Aorta (tissue), 5 donors: ENCODE measurements around the gene CFAP46. TPM values are rescaled to one million over a fixed set of nuclear protein-coding genes. Genes with fewer than 3 reads are reported as not detected.
A peak's percentile ranks its signal among the peaks of the same experiment; 100 is the strongest.

Experiments used
- ATAC-seq: fragments of 200-7000 bp; cut with Tn5 transposase; one replicate; pipeline ENCODE4 v1.9.1; 2022; ENCODE audit warnings: moderate library complexity; ENCODE audit not compliant: low FRiP score
- DNase-seq, 2 donors: peaks; one replicate each; pipeline ENCODE4 v3.0.0-alpha.2; 2020
- H3K27ac ChIP-seq, 2 donors: one replicate each; pipeline ENCODE4 v1.5.1; 2013; ENCODE audit warnings: low read length in 2 of 2, mild to moderate bottlenecking in 2 of 2, moderate library complexity in 2 of 2, control low read depth in 1 of 2, inconsistent platforms in 1 of 2, low read depth in 1 of 2
- H3K27me3 ChIP-seq, 2 donors: one replicate each; pipeline ENCODE4 v1.6.1; 2013; ENCODE audit warnings: control low read depth in 1 of 2, low read length in 1 of 2, mild to moderate bottlenecking in 1 of 2, moderate library complexity in 1 of 2; ENCODE audit not compliant: insufficient read depth in 2 of 2, control insufficient read depth in 1 of 2
- H3K36me3 ChIP-seq, 2 donors: one replicate each; pipeline ENCODE4 v1.6.1; 2013; ENCODE audit warnings: control low read depth in 1 of 2, low read length in 1 of 2, mild to moderate bottlenecking in 1 of 2; ENCODE audit not compliant: insufficient read depth in 2 of 2, control insufficient read depth in 1 of 2
- H3K4me1 ChIP-seq, 2 donors: one replicate each; pipeline ENCODE4 v1.6.1; 2013; ENCODE audit warnings: low read length in 2 of 2, control low read depth in 1 of 2, mild to moderate bottlenecking in 1 of 2, moderate library complexity in 1 of 2; ENCODE audit not compliant: insufficient read depth in 2 of 2, control insufficient read depth in 1 of 2
- H3K4me3 ChIP-seq, 2 donors: one replicate each; pipeline ENCODE4 v1.5.1; 2013; ENCODE audit warnings: low read length in 2 of 2, control low read depth in 1 of 2, mild to moderate bottlenecking in 1 of 2
- H3K9me3 ChIP-seq: one replicate; pipeline ENCODE4 v1.6.1; 2013; ENCODE audit warnings: mild to moderate bottlenecking, low read length; ENCODE audit not compliant: control insufficient read depth
- WGBS, 2 donors: extraction: QIAGEN DNeasy Blood & Tissue Kit; methylation state at CpG; one replicate each; pipeline ENCODE4 v1.1.7; 2013; 5-methylcytosine and 5-hydroxymethylcytosine counted together
- intact Hi-C, 2 donors: fragments of 100-400 bp; cut with DNase I; formaldehyde crosslinking; loops; one replicate each; pipeline versions ENCODE4 v1.14.2 to v1.15.0; 2022
- polyA plus RNA-seq, 2 donors: library from polyadenylated mRNA; stranded (reverse); fragments of 200-250 nt; gene quantifications; one replicate each; pipeline ENCODE4 v1.2.3, GENCODE V29; 2013
- total RNA-seq, 2 donors: library from RNA; stranded (reverse); fragmentation: NEBNext Ultra II Directional; extraction: Animal tissue kit (Norgen Biotek cat#: 25700); gene quantifications; one replicate each; pipeline ENCODE4 v1.2.1, GENCODE V29; 2021
- donor health status: healthy with polysubstance abuse.
- donor health status: Bipolar disorder and iron deficiency.
- donor health status: DM: no; HTN: no; CAD: no.
- donor health status: DM: no; HTN: no; CAD: no.
- donor health status: DM: yes; HTN: yes; CAD: no.

CFAP46 gene
- total and polyA plus RNA-seq, 4 donors = 0.42 TPM; not detected in 3

DNA sequence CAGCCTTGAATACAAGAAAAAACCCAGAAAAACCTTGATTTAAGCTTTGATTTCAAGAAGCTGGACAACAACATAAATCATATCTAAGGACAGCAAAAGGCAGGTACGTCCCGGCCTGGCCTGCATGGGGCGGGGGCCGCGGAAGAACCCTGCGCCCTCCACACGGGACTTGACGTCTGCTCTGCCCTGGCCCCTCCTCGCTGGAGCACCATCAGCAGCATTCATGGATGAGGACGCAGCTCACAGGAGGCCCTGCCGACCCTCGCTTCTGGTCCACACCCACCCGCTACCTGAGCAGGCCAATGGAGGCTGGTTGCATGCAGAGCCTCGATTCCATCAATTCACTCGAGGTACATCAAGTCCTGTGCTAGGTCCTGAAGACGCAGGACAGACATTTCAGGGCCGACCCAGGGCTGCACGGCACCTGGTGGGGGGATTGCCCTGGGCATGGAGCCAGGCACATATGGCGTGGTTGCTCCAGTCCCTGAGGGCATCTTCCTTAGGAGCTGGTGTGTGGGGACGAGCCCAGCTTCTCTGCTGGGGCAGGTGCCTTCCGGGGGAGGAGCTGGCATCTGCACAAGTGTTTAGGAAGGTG lies 93.3 kb downstream of the CFAP46 start:
- peak; percentile 26 to 57 for DNase-seq

GRCh38 chr10:132848291-132848701 lies 94.1 kb downstream of the CFAP46 start:
- Histone ChIP-seq H3K9me3 (no peaks in the 10 kb centered on the region), H3K27ac (no peak overlapping the region), H3K36me3 (no peaks in the 10 kb centered on the region), H3K4me3 (no peak overlapping the region), H3K4me1 (no peaks in the 10 kb centered on the region), H3K27me3 (no peaks in the 10 kb centered on the region)
- 1 to 2% methylated on average over 12 of the region's 12 CpGs for WGBS, 2 donors
- peak; percentile 18 to 44 for DNase-seq
- intact Hi-C loops = no loop called here
- ATAC-seq = no peak

More for the DNA sequence above, 93.3 kb downstream of the CFAP46 start:
- intact Hi-C loops = no loop called here
- H3K4me1 ChIP-seq = no peaks in the 10 kb centered on the region
- no peak overlapping the region for H3K4me3 ChIP-seq
- no peak for ATAC-seq
- no peak overlapping the region for H3K27ac ChIP-seq
- 91% methylated on average over 21 of the region's 21 CpGs for WGBS, 2 donors
- H3K9me3 ChIP-seq = no peaks in the 10 kb centered on the region
- H3K36me3 ChIP-seq = no peaks in the 10 kb centered on the region
- H3K27me3 ChIP-seq = no peaks in the 10 kb centered on the region

- no peaks in the 10 kb centered on the region for H3K36me3 ChIP-seq
- H3K9me3 ChIP-seq = peaks cover 3% of the 10 kb centered on the region
- no peak overlapping the region for H3K4me3 ChIP-seq
- H3K4me1 ChIP-seq = no peaks in the 10 kb centered on the region
- WGBS, 2 donors = 7 to 9% methylated on average over 17 of the region's 17 CpGs
- DNase-seq = peak in 1 of 2 donors; percentile 55
- no peaks in the 10 kb centered on the region for H3K27me3 ChIP-seq
- H3K27ac ChIP-seq = no peak overlapping the region
- intact Hi-C loops = no loop called here
- ATAC-seq = no peak
These were observed 94.5 kb downstream of the CFAP46 start for GRCh38 chr10:132847856-132848255.

DNA sequence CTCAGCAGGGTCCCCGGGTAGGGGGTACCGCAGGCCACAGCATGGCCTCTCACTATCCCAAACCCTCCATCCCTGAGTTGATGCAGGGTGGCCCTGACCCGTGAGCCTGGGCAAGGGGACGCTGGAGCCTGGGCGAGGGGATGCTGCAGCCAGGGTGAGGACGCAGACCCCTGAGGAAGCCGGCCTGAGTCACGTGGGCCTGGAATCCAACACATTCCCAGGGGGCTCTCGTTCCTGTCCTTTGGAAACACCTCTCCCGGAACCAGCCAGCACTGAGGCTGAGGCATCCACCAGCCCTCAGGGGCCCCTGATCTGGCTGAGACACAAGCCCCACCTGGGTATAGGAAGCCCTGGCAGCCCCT lies 95.0 kb downstream of the CFAP46 start:
- Histone ChIP-seq H3K9me3 (peaks cover 3% of the 10 kb centered on the region), H3K27me3 (no peaks in the 10 kb centered on the region), H3K36me3 (no peaks in the 10 kb centered on the region), H3K4me1 (no peaks in the 10 kb centered on the region), H3K27ac (no peak overlapping the region), H3K4me3 (no peak overlapping the region)
- ATAC-seq (no peak), DNase-seq (peak in 1 of 2 donors; percentile 17)
- intact Hi-C loops = no loop called here
- 69 to 70% methylated on average over 10 of the region's 10 CpGs for WGBS, 2 donors

DNA sequence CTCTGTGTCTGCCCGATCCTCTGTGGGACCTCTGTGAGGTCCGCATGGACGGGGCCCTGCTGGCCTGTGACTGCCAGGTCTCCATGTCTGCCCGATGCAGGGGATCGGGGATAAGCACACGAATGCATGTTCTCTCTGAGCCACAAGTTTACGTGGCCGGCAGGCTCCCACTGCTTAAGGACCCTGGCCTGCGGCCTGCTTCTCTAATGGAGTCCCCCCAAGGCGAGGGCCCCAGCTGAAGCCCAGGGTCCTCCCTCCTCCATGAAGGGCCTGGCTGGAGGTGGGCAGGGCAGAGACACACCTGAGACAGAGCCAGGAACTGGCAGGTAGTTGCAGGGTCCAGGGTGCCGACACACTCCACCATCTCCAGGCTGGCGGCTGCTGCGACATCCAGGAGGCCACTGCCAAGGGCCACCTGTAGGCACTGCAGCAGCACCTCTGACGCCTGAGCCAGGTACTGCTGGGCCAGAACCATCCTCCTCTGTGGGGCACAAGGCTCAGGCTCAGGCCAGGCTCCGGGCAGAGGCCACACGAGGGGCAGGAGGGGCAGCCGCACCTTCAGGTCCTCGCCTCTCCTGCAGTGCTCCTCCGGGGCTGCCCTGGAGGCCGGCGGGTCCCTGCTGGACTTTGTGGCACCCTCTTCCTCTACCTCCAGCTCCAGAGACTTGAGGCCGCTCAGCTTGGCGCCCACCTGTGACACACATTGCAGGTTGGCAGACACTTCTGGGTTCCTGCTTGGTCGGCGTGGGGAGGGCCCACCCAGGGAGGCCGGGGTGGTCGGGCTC lies 95.5 kb downstream of the CFAP46 start:
- WGBS, 2 donors = 93 to 95% methylated on average over 23 to 27 of the region's 27 CpGs
- intact Hi-C loops = no loop called here
- H3K27me3 ChIP-seq = no peaks in the 10 kb centered on the region

GRCh38 chr10:132845780-132846595 lies 96.4 kb downstream of the CFAP46 start:
- no peak overlapping the region for H3K4me3 ChIP-seq
- DNase-seq (peak; percentile 33 to 63), ATAC-seq (no peak)
- peaks cover 11% of the 10 kb centered on the region for H3K9me3 ChIP-seq
- intact Hi-C loops = no loop called here
- no peaks in the 10 kb centered on the region for H3K4me1 ChIP-seq
- no peaks in the 10 kb centered on the region for H3K36me3 ChIP-seq
- 88 to 90% methylated on average over 33 of the region's 33 CpGs for WGBS, 2 donors
- no peaks in the 10 kb centered on the region for H3K27me3 ChIP-seq
- H3K27ac ChIP-seq = no peak overlapping the region

More for the DNA sequence above, 95.5 kb downstream of the CFAP46 start:
- DNase-seq = peak; percentile 33 to 62
- Histone ChIP-seq H3K4me3 (no peak overlapping the region), H3K27ac (no peak overlapping the region), H3K9me3 (peaks cover 5% of the 10 kb centered on the region), H3K4me1 (no peaks in the 10 kb centered on the region), H3K36me3 (no peaks in the 10 kb centered on the region)
- no peak for ATAC-seq

- no peaks in the 10 kb centered on the region for H3K4me1 ChIP-seq
- peaks cover 11% of the 10 kb centered on the region for H3K9me3 ChIP-seq
- H3K27me3 ChIP-seq = no peaks in the 10 kb centered on the region
- intact Hi-C loops = no loop called here
- WGBS, 2 donors = 85 to 87% methylated on average over 15 of the region's 15 CpGs
- H3K27ac ChIP-seq = no peak overlapping the region
- H3K4me3 ChIP-seq = no peak overlapping the region
- ATAC-seq (no peak), DNase-seq (peak; percentile 21 to 66)
- H3K36me3 ChIP-seq = no peaks in the 10 kb centered on the region
These were observed 97.3 kb downstream of the CFAP46 start for GRCh38 chr10:132845041-132845551.

DNA sequence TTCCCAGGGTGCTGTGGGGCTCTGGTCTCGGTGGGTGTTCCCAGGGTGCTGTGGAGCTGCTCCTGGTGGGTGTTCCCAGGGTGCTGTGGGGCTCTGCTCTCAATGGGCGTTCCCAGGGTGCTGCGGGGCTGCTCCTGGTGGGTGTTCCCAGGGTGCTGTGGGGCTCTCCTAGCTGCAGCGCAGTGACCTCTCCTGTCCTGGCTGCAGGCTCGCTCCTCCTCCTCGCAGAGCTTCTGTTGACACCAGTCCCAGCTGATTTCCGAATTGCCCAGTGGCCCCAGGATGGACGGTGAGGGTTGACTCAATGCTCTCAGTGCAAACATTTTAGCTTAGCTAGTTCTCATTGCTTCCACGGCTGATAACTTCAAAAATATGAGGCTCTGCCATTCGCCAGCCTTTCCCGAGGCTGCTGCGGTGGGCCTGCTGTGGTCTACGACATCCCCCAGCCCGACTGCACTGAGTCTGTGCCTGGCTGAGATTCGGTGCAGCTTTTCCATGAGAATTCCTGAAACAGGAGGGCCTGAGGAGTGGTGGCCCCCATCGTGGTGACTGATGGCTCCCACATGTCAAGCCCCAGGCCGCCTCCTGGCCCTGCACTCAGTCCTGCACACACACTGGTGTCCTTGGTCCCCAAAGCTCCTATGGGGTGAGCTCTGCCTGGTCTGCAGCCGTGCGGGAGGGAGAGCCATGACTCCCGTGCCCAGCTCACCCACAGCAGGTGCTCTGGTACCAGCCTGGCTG lies 98.1 kb downstream of the CFAP46 start:
- intact Hi-C loops = no loop called here
- 85 to 89% methylated on average over 20 of the region's 20 CpGs for WGBS, 2 donors
- peak; percentile 17 to 53 for DNase-seq

More for the DNA sequence above, 98.1 kb downstream of the CFAP46 start:
- no peak for ATAC-seq
- Histone ChIP-seq H3K4me3 (no peak overlapping the region), H3K27ac (no peak overlapping the region), H3K36me3 (no peaks in the 10 kb centered on the region), H3K4me1 (no peaks in the 10 kb centered on the region), H3K9me3 (peaks cover 11% of the 10 kb centered on the region), H3K27me3 (no peaks in the 10 kb centered on the region)
